ENCODE results near the gene PDK4.
"Not testable (repeated sequence)": the region's sequence is repeated elsewhere in the genome, so short reads cannot be mapped to it uniquely, and the experiment has no call there.

PDK4 gene

GRCh38 chr7:95569720-95570119, 26.6 kb downstream of the PDK4 start:
- DNase-seq (ENCODE audit: low read depth) = no peak

DNA sequence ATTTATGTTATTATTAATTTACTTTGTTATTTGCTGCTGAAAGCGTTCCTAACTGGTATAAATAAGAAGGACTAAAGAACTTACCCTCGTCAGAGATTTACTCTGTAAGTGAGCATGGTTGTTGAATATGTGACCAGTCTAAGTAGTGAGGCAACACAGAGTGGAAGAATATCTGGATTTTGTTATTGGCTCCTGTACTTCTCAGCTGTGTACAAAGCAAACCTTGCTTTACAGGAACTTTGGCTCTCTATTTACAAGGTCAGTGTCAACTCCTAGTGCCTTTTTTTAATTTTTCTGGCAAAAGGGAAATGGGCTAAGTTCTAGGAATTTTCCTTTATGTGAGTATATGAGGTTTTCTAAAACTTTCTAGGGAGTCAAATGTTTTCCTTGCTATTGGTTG, 35.6 kb downstream of the PDK4 start:
- no peak for DNase-seq (ENCODE audit: low read depth)

GRCh38 chr7:95558864-95559263, 37.5 kb downstream of the PDK4 start:
- DNase-seq (ENCODE audit: low read depth) = no peak

- DNase-seq (ENCODE audit: low read depth) = no peak
These were observed 39.5 kb downstream of the PDK4 start for GRCh38 chr7:95556777-95557176.

DNA sequence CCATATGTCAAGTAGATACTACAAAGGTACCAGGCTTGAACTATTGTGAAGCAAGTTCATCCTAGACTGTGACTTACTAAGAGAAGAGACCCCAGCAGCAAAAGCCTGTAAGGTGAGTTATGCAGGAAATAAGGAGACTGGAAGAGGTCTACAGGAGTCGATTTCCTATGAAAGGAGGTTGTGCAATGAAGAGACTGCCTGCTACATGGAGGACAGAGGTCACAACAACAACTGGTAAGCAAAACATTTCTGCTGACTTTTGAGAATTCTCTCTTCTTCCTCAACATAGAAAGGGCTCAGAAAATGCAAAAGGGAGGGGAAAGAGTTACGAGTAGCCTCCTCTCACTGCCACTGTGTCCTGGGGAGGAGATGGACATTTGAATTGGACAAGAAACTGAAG, 42.4 kb downstream of the PDK4 start:
- DNase-seq (ENCODE audit: low read depth) = no peak

- not testable (repeated sequence) for DNase-seq (ENCODE audit: low read depth)
These were observed 44.0 kb downstream of the PDK4 start for GRCh38 chr7:95552010-95552926.

- DNase-seq (ENCODE audit: low read depth) = no peak
These were observed 45.8 kb downstream of the PDK4 start for GRCh38 chr7:95550546-95550945.

DNA sequence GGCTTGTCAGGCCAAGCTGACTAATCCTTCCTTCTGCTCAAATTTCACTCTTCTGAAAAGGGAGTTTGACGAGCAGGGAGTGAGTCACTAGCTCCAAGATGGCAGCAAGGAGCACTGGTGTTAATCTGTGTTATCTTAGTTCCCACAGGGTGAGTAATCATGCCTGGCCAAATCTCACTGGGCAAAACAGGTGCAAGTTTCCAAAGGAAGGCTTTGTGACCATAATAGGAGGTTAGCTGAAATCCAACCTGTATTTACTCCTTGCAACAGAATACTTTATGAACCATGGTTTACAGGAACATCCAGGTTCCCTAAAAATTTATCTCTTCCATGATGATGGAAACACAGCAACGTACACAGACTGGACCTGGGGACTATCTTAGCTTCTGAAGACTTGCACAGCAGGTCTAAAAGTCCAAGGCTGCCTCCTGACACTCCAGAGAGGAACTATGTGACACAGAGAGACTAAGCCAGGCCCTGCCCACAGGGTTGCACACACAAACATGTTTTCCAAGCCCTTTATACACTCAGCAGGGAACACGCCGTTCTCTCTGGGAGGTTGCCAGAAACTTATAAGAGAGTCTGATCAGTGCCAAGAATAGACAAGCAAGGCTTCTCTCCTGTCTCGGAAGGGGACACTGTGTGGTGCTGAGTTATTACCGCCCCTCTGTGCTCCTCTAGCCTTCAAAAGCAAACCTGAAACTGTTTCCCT, 46.3 kb downstream of the PDK4 start:
- DNase-seq (ENCODE audit: low read depth) = no peak

GRCh38 chr7:95547361-95548348, 48.7 kb downstream of the PDK4 start:
- DNase-seq (ENCODE audit: low read depth) = no peak

DNA sequence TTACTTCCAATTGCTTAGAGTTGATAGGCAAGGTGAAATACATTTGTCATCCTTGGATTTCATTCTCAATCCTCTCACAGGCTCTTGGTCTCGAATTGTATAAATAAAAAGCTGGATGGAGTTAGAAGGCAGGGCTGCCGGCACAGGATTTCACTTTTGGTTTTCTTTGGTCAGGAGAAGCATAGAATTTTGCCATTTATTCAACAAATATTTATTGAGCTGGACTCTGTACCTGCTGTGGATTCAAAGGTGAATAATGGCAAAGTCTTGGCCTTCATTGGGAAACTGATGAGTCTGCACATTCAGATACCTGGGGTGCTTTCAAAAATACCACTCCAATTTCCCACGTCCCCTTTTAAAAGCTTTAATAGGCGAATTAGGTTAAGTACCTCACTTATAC, 49.7 kb downstream of the PDK4 start:
- no peak for DNase-seq (ENCODE audit: low read depth)

DNA sequence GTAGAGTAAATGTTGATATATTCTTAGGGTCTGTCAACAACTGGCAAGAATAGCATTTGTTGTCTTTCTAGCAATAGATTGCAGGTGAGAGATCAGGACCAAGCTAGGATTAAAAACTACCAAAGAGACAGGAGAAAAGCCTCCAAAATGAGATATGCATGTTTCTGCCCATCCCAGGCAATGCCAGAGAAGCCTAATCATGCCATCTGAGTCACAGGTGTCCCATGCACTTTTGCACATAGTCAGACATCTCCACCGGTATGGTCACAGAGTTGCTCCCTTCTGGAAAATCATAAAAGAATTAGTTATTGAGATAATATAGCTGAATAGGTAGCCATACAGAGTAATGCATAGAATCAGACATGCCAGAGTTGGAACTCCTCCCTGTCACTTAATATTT, 50.6 kb downstream of the PDK4 start:
- DNase-seq (ENCODE audit: low read depth) = no peak

- DNase-seq (ENCODE audit: low read depth) = no peak
These were observed 51.2 kb downstream of the PDK4 start for GRCh38 chr7:95545007-95545615.

GRCh38 chr7:95544171-95544570, 52.1 kb downstream of the PDK4 start:
- DNase-seq (ENCODE audit: low read depth) = no peak

GRCh38 chr7:95543312-95543711, 53.0 kb downstream of the PDK4 start:
- DNase-seq (ENCODE audit: low read depth) = no peak

- no peak for DNase-seq (ENCODE audit: low read depth)
These were observed 56.0 kb downstream of the PDK4 start for GRCh38 chr7:95540366-95540765.

DNA sequence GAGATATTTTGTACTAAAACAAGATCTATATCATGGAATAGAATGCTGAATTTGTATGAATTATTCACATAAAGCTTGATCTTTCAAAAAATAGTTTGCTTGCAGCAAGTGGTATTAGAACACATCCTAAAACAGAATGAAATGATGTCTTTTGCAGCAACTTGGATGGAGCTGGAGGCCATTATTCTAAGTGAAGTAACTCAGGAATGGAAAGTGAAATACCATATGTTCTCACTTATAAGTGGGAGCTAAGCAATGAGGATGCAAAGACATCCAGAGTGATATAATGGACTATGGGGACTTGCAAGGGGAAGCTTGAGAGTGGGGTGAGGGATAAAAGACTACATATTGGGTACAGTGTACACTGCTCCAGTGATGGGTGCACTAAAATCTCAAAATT, 56.9 kb downstream of the PDK4 start:
- DNase-seq (ENCODE audit: low read depth) = no peak

DNA sequence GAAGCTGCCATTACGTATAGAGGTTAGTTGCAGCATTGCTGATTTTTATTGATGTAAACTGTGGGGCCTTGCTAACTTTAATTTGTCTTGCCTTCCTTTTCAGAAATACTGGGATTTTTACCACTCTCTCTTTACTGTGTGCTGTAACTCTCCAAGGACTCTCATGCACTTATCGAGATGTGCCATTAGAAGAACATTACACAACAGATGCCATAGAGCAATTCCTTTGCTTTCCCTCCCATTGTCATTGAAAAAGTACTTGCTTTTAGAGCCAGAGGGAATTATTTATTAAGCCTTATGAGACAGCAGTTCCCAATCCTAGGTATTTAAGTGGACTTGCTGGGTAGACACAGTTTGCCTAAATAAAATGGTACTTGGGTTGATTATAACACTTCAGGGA, 58.8 kb downstream of the PDK4 start:
- no peak for DNase-seq (ENCODE audit: low read depth)

DNA sequence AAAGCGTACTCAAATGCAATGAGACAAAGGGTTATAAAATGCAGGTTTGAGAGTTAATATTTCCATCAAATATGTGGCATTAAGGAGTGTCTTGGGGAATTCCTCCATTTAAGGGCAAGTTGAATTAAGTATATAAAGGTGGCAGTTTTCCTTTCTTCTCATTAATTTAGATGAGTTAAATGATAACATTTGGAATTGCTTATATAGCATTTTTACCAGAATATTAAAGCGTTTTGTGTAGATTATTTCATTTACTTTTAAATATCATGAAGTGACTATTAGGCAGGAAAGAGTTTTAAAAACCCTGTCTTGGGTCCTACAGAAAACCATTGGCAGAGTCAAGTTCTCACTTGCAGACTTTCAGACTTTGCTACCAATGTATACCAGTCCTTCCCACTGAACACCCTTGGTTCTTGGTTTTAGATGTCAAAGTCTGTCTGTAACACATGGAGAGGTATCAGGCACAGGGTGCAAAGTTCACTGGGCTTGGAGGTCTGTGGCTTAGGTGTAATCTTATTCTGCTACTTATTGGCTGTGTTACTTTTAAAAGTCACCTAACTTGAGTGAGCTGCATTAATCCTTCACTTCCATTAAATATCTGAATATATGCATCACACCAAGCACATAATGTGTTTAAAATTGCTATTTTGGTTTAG, 59.5 kb downstream of the PDK4 start:
- DNase-seq (ENCODE audit: low read depth) = no peak

DNA sequence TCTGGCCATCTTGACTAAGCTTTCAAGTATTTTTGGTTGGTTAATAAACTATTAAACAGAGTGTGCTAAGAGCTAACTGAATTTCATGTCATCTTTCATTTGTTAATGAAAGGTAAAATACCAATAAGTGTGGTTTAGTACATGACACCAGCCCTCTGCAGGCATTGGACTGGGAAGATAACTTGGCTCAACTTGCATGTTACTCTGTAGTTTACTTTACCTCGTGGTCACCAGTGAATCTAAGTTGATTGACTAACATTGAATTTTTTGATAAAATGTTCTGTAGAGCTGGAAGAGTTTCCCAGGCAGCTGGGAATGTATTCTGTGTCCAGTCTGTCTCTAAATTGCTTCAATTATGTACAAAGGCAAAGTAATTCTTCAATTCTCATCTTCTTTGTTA, 60.7 kb downstream of the PDK4 start:
- no peak for DNase-seq (ENCODE audit: low read depth)

DNA sequence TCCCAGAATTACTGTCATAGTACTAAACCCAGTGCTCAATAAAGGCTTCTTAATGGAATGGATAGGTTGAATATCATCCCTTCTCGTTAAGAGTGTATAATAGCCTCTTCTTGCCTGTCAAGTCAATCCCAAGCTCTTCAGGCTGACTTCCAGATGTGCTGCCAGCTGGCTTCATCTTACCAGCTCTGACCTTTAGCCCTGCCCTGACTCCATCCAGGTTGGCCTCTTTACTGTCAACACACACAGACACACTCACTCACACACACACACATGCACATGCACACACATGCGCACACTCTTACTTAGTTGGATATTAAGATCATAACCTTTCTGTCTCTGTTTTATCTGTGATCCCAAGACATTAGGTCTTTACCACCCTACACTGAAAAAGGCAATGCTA, 61.5 kb downstream of the PDK4 start:
- DNase-seq (ENCODE audit: low read depth) = no peak
